Adrenal gland (tissue), 12 donors: ENCODE results near the gene CCNH. TPM values are rescaled to one million over a fixed set of nuclear protein-coding genes. Genes with fewer than 3 reads are reported as not detected.

ENCODE experiments used
- DNase-seq, 7 donors: peaks; one replicate each; pipeline ENCODE4 v3.0.0-alpha.2; 2019 to 2020
- H3K27ac ChIP-seq, 5 donors: fragments of 200-600 bp; sonication (generic) in 4 of 5; 1 replicate in 3 of 5; 2 replicates in 2 of 5; pipeline versions ENCODE4 v1.5.1 to v1.8.0; 2016 to 2020; ENCODE audit warnings: mild to moderate bottlenecking in 1 of 5
- H3K27me3 ChIP-seq: fragments of 200-600 bp; 2 replicates; pipeline ENCODE4 v1.8.0; 2021
- H3K36me3 ChIP-seq, 2 donors: fragments of 200-600 bp; replicated peaks in 1 of 2; 1 replicate in 1 of 2; 2 replicates in 1 of 2; pipeline versions ENCODE4 v1.5.1 to v1.8.0; 2018 to 2022
- H3K4me1 ChIP-seq, 2 donors: fragments of 200-600 bp; replicated peaks in 1 of 2; 1 replicate in 1 of 2; 2 replicates in 1 of 2; pipeline versions ENCODE4 v1.5.1 to v1.8.0; 2018 to 2021
- H3K4me3 ChIP-seq, 4 donors: fragments of 200-600 bp; sonication (generic) in 3 of 4; one replicate each; pipeline ENCODE4 v1.5.1; 2016 to 2018
- H3K9me3 ChIP-seq, 3 donors: fragments of 200-600 bp; sonication (generic) in 1 of 3; replicated peaks in 1 of 3; 1 replicate in 2 of 3; 2 replicates in 1 of 3; pipeline versions ENCODE4 v1.5.1 to v1.8.0; 2016 to 2021
- CTCF ChIP-seq, 6 experiments: fragments of 450-650 bp in 4 of 6; fragments of 200-600 bp in 2 of 6; sonication (generic) in 1 of 6; IDR thresholded peaks; 1 replicate in 5 of 6; 2 replicates in 1 of 6; pipeline versions ENCODE4 v1.5.1 to v1.8.0; 2016 to 2021; ENCODE audit warnings: antibody characterized with exemption in 6 of 6, mild to moderate bottlenecking in 2 of 6, moderate library complexity in 1 of 6
- POLR2A ChIP-seq, 2 donors: fragments of 450-650 bp; IDR thresholded peaks; one replicate each; pipeline ENCODE4 v1.6.1; 2017; ENCODE audit warnings: antibody characterized with exemption in 2 of 2, mild to moderate bottlenecking in 2 of 2, moderate library complexity in 1 of 2
- WGBS, 4 donors: extraction: QIAGEN DNeasy Blood & Tissue Kit in 2 of 4; methylation state at CpG; one replicate each; pipeline versions ENCODE4 v1.1.5 to v1.1.7; 2013 to 2017; 5-methylcytosine and 5-hydroxymethylcytosine counted together
- intact Hi-C, 2 donors: fragments of 100-400 bp; cut with DNase I; formaldehyde crosslinking; loops; one replicate each; pipeline versions ENCODE4 v1.14.1 to v1.15.0; 2022 to 2023
- polyA plus RNA-seq, 3 donors: library from polyadenylated mRNA; stranded (reverse); fragments of 200-250 nt in 2 of 3; fragments of 350-450 nt in 1 of 3; fragmentation: Illumina TruSeq in 1 of 3; extraction: RNeasy Lipid Tissue Mini Kit (QIAGEN cat#74804) in 1 of 3; gene quantifications; one replicate each; pipeline ENCODE4 v1.2.3, GENCODE V29; 2013 to 2014
- total RNA-seq, 9 donors: library from RNA; depleted of rRNA in 4 of 9; stranded (reverse); fragments of >200 nt in 4 of 9; fragments of 120-200 nt in 1 of 9; fragmentation: NEBNext Ultra II Directional in 1 of 9; extraction: Animal tissue kit (Norgen Biotek cat#: 25700) in 1 of 9; gene quantifications; one replicate each; pipeline versions ENCODE4 v1.1.0 to v1.2.4, GENCODE V29; 2013 to 2023
- donor health status: healthy with polysubstance abuse.
- donor health status: Bipolar disorder and iron deficiency.
- donor health status: DM: yes; HTN: yes; CAD: no.
- donor health status: DM: no; HTN: no; CAD: no.
- donor health status: DM: no; HTN: no; CAD: no.
- donor health status: DM: yes; HTN: yes; CAD: no.

Gene CCNH
- total and polyA plus RNA-seq, 12 donors: 33.9 to 125 (median 43.6) TPM

DNA sequence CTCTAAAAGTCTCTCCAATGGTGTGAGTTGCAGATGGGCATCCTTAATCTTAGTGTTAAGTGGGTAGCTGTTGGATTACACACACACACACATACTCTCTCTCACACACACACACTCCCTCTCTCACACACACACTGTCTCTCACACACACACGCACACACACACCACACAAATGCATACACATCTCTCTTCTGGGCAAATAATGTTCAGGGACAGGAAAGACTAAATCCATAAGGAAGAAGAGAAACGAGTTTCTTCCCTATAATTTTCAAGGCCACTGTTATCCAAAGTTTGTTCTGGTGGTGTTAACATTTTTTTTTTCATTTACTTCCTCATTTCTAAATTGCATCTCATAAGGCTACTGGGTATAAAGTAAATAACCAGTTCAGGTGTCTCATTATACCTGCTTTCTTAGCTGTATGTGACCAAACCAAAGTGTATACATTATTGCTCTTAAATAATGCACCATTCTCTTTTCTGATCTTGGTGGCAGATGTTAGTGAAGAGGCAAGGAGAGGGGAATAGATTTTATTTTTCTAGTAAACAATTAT lies 22.5 kb upstream of the CCNH start:
- intact Hi-C loops: no loop called here
- Histone ChIP-seq H3K4me1 (no peaks in the 10 kb centered on the region), H3K27ac (no peak overlapping the region), H3K9me3 (no peaks in the 10 kb centered on the region), H3K4me3 (no peak overlapping the region), H3K36me3 (no peaks in the 10 kb centered on the region), H3K27me3 (no peaks in the 10 kb centered on the region)
- 51 to 70% (median 62%) methylated on average over 2 of the region's 2 CpGs for WGBS, 4 donors
- no peak for TF ChIP-seq CTCF (IDR thresholded peaks at IDR 0.05)
- no peak for TF ChIP-seq POLR2A (IDR thresholded peaks at IDR 0.05)
- no peak for DNase-seq

DNA sequence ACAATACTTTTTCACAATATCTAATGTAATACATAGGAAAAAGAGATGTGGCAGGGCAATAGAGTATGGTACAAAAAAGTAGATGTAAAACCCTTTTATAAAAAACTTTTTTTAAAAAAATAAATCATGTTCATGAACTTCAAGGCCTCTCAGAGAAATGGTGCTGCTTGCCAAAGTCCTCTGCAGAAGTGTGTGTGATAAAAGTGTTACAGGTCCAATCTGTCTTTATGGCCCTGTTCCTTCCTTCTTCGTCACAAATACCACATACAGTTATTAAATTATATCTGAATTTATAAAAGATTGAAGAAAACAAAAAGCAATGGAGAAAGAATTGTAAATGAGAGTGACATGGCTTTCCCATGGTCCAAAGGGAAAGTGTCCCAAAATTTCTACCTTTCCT lies 21.7 kb upstream of the CCNH start:
- Histone ChIP-seq H3K36me3 (no peaks in the 10 kb centered on the region), H3K4me3 (no peak overlapping the region), H3K27ac (no peak overlapping the region), H3K27me3 (no peaks in the 10 kb centered on the region), H3K9me3 (no peaks in the 10 kb centered on the region), H3K4me1 (no peaks in the 10 kb centered on the region)
- intact Hi-C loops: no loop called here
- 51 to 61% (median 59%) methylated on average over 1 of the region's 1 CpG for WGBS, 4 donors
- TF ChIP-seq CTCF (IDR thresholded peaks at IDR 0.05) (no peak), POLR2A (IDR thresholded peaks at IDR 0.05) (no peak)
- no peak for DNase-seq

GRCh38 chr5:87433945-87434344 lies 21.2 kb upstream of the CCNH start:
- Histone ChIP-seq H3K9me3 (no peaks in the 10 kb centered on the region), H3K27me3 (no peaks in the 10 kb centered on the region), H3K36me3 (no peaks in the 10 kb centered on the region), H3K27ac (no peak overlapping the region), H3K4me1 (no peaks in the 10 kb centered on the region), H3K4me3 (no peak overlapping the region)
- WGBS, 4 donors: 71 to 78% (median 74%) methylated on average over 1 of the region's 1 CpG
- intact Hi-C loops: no loop called here
- TF ChIP-seq CTCF (IDR thresholded peaks at IDR 0.05) (no peak), POLR2A (IDR thresholded peaks at IDR 0.05) (no peak)
- no peak for DNase-seq

GRCh38 chr5:87432460-87432859 lies 19.7 kb upstream of the CCNH start:
- DNase-seq: no peak
- Histone ChIP-seq H3K27ac (no peak overlapping the region), H3K36me3 (no peaks in the 10 kb centered on the region), H3K4me3 (no peak overlapping the region), H3K9me3 (no peaks in the 10 kb centered on the region), H3K4me1 (no peaks in the 10 kb centered on the region), H3K27me3 (no peaks in the 10 kb centered on the region)
- no peak for TF ChIP-seq CTCF (IDR thresholded peaks at IDR 0.05)
- no peak for TF ChIP-seq POLR2A (IDR thresholded peaks at IDR 0.05)
- 58 to 68% (median 58%) methylated on average over 2 of the region's 2 CpGs for WGBS, 4 donors
- intact Hi-C loops: no loop called here
